ENCODE measurements around the gene MANBA.

MANBA gene

GRCh38 chr4:102687373-102687981 lies 73.3 kb downstream of the MANBA start:
- H3K4me2 ChIP-seq (ENCODE audit: low read depth, low read length, poor library complexity, severe bottlenecking) = no peak overlapping the region
- no peaks in the 10 kb centered on the region for H3K9me3 ChIP-seq (ENCODE audit: insufficient read depth, low read depth, low read length)
- H2AFZ ChIP-seq (ENCODE audit: low read length) = no peak overlapping the region
- no peak overlapping the region for H3K9ac ChIP-seq (ENCODE audit: low read depth, low read length, poor library complexity, severe bottlenecking)
- no peak for TF ChIP-seq EZH2phosphoT487 (IDR thresholded peaks at IDR 0.05; ENCODE audit: borderline replicate concordance)
- TF ChIP-seq, protein P1, sequence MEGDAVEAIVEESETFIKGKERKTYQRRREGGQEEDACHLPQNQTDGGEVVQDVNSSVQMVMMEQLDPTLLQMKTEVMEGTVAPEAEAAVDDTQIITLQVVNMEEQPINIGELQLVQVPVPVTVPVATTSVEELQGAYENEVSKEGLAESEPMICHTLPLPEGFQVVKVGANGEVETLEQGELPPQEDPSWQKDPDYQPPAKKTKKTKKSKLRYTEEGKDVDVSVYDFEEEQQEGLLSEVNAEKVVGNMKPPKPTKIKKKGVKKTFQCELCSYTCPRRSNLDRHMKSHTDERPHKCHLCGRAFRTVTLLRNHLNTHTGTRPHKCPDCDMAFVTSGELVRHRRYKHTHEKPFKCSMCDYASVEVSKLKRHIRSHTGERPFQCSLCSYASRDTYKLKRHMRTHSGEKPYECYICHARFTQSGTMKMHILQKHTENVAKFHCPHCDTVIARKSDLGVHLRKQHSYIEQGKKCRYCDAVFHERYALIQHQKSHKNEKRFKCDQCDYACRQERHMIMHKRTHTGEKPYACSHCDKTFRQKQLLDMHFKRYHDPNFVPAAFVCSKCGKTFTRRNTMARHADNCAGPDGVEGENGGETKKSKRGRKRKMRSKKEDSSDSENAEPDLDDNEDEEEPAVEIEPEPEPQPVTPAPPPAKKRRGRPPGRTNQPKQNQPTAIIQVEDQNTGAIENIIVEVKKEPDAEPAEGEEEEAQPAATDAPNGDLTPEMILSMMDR (conservative IDR thresholded peaks at IDR 0.05; ENCODE audit: low read length) = no peak
- no peaks in the 10 kb centered on the region for H3K79me2 ChIP-seq (ENCODE audit: insufficient read depth, low read length)
- no peaks in the 10 kb centered on the region for H3K27me3 ChIP-seq (ENCODE audit: insufficient read depth, low read length, poor library complexity, severe bottlenecking)
- no peaks in the 10 kb centered on the region for H3F3A ChIP-seq (ENCODE audit: low read depth)
- H3K36me3 ChIP-seq (ENCODE audit: insufficient read depth, low read length) = peaks cover 8% of the 10 kb centered on the region; the same call in 1 of the 2 replicates
- no peaks in the 10 kb centered on the region for H3K9me2 ChIP-seq (replicated peaks; ENCODE audit: low read depth, low read length)
- no peaks in the 10 kb centered on the region for H4K20me1 ChIP-seq (ENCODE audit: insufficient read depth, low read length, poor library complexity, severe bottlenecking)
- H3K4me3 ChIP-seq (ENCODE audit: low read length, poor library complexity, severe bottlenecking) = no peak overlapping the region
- H3K4me1 ChIP-seq (ENCODE audit: insufficient read depth, low read length, poor library complexity, severe bottlenecking) = no peaks in the 10 kb centered on the region

- Histone ChIP-seq H3K4me1 (ENCODE audit: insufficient read depth, low read length, poor library complexity, severe bottlenecking) (no peaks in the 10 kb centered on the region), H3F3A (ENCODE audit: low read depth) (no peaks in the 10 kb centered on the region), H3K9me3 (ENCODE audit: insufficient read depth, low read depth, low read length) (no peaks in the 10 kb centered on the region), H3K27me3 (ENCODE audit: insufficient read depth, low read length, poor library complexity, severe bottlenecking) (no peaks in the 10 kb centered on the region), H3K36me3 (ENCODE audit: insufficient read depth, low read length) (peaks cover 10% of the 10 kb centered on the region; the same call in 1 of the 2 replicates), H3K79me2 (ENCODE audit: insufficient read depth, low read length) (no peaks in the 10 kb centered on the region), H2AFZ (ENCODE audit: low read length) (no peak overlapping the region), H4K20me1 (ENCODE audit: insufficient read depth, low read length, poor library complexity, severe bottlenecking) (no peaks in the 10 kb centered on the region), H3K4me2 (ENCODE audit: low read depth, low read length, poor library complexity, severe bottlenecking) (no peak overlapping the region), H3K9me2 (replicated peaks; ENCODE audit: low read depth, low read length) (no peaks in the 10 kb centered on the region), H3K9ac (ENCODE audit: low read depth, low read length, poor library complexity, severe bottlenecking) (no peak overlapping the region), H3K4me3 (ENCODE audit: low read length, poor library complexity, severe bottlenecking) (no peak overlapping the region)
- TF ChIP-seq, protein P1 (conservative IDR thresholded peaks at IDR 0.05; ENCODE audit: low read length) = no peak
- no peak for TF ChIP-seq EZH2phosphoT487 (IDR thresholded peaks at IDR 0.05; ENCODE audit: borderline replicate concordance)
These were observed 75.0 kb downstream of the MANBA start for GRCh38 chr4:102685768-102686167.

DNA sequence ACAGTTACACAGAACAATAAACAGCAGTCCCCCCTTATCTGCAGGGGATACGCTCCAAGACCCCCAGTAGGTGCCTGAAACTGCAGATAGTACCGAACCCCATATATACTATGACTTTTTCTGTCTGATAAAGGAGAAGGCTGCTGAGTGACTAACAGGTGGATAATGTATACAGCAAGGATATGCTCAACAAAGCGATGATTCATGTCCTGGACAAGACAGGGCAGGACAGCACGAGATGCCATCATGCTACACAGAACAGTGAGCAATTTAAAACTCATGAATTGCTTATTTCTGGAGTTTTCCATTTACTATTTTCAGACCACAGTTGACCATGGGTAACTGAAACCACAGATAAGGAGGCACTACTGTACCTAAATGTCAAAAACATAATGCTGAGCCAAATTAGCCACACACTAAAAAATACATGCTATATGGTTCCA lies 76.1 kb downstream of the MANBA start:
- Histone ChIP-seq H3K9ac (ENCODE audit: low read depth, low read length, poor library complexity, severe bottlenecking) (no peak overlapping the region), H2AFZ (ENCODE audit: low read length) (no peak overlapping the region), H3K4me2 (ENCODE audit: low read depth, low read length, poor library complexity, severe bottlenecking) (no peak overlapping the region), H3K27me3 (ENCODE audit: insufficient read depth, low read length, poor library complexity, severe bottlenecking) (no peaks in the 10 kb centered on the region), H3K9me3 (ENCODE audit: insufficient read depth, low read depth, low read length) (no peaks in the 10 kb centered on the region), H4K20me1 (ENCODE audit: insufficient read depth, low read length, poor library complexity, severe bottlenecking) (no peaks in the 10 kb centered on the region), H3K36me3 (ENCODE audit: insufficient read depth, low read length) (peaks cover 10% of the 10 kb centered on the region; the same call in 1 of the 2 replicates), H3K9me2 (replicated peaks; ENCODE audit: low read depth, low read length) (no peaks in the 10 kb centered on the region), H3K79me2 (ENCODE audit: insufficient read depth, low read length) (no peaks in the 10 kb centered on the region), H3F3A (ENCODE audit: low read depth) (no peaks in the 10 kb centered on the region), H3K4me1 (ENCODE audit: insufficient read depth, low read length, poor library complexity, severe bottlenecking) (no peaks in the 10 kb centered on the region), H3K4me3 (ENCODE audit: low read length, poor library complexity, severe bottlenecking) (no peak overlapping the region)
- TF ChIP-seq, protein P1 (conservative IDR thresholded peaks at IDR 0.05; ENCODE audit: low read length) = no peak
- no peak for TF ChIP-seq EZH2phosphoT487 (IDR thresholded peaks at IDR 0.05; ENCODE audit: borderline replicate concordance)

Data from Loucy (cell line).